Measurements from ENCODE around the gene BTRC.

Gene BTRC

GRCh38 chr10:101354328-101355071, 535 bp downstream of the BTRC start:
- Histone ChIP-seq H3K4me1 (ENCODE audit: low read depth, poor library complexity, severe bottlenecking) (peaks cover 18% of the 10 kb centered on the region), H2AFZ (ENCODE audit: low read depth) (peak overlapping the region; percentile 77; the same call in 1 of the 2 replicates), H4K20me1 (ENCODE audit: insufficient read depth) (no peaks in the 10 kb centered on the region), H3K27me3 (ENCODE audit: insufficient read depth, low read depth) (no peaks in the 10 kb centered on the region), H3K79me2 (ENCODE audit: insufficient read depth, low read depth) (peaks cover 7% of the 10 kb centered on the region; the same call in 1 of the 2 replicates), H3K9ac (peak overlapping the region; percentile 64; the same call in 1 of the 2 replicates), H3K4me3 (IDR thresholded peaks at IDR 0.05; ENCODE audit: insufficient read depth, low read depth, low read length) (no peak overlapping the region), H3K4me2 (peak overlapping the region; percentile 85), H3K27ac (peak overlapping the region; percentile 34), H3K36me3 (ENCODE audit: insufficient read depth) (no peaks in the 10 kb centered on the region)
- TF ChIP-seq CTCF (conservative IDR thresholded peaks at IDR 0.05; ENCODE audit: low read depth, low read length) = no peak

GRCh38 chr10:101355072-101355706, 1.2 kb downstream of the BTRC start:
- Histone ChIP-seq H3K36me3 (ENCODE audit: insufficient read depth) (no peaks in the 10 kb centered on the region), H3K9ac (peak overlapping the region; percentile 64; the same call in 1 of the 2 replicates), H3K4me1 (ENCODE audit: low read depth, poor library complexity, severe bottlenecking) (peaks cover 18% of the 10 kb centered on the region), H4K20me1 (ENCODE audit: insufficient read depth) (no peaks in the 10 kb centered on the region), H3K27me3 (ENCODE audit: insufficient read depth, low read depth) (no peaks in the 10 kb centered on the region), H3K4me3 (IDR thresholded peaks at IDR 0.05; ENCODE audit: insufficient read depth, low read depth, low read length) (no peak overlapping the region), H3K79me2 (ENCODE audit: insufficient read depth, low read depth) (peaks cover 7% of the 10 kb centered on the region; the same call in 1 of the 2 replicates), H2AFZ (ENCODE audit: low read depth) (no peak overlapping the region), H3K4me2 (peak overlapping the region; percentile 85), H3K27ac (no peak overlapping the region)
- TF ChIP-seq CTCF (conservative IDR thresholded peaks at IDR 0.05; ENCODE audit: low read depth, low read length) = no peak

GRCh38 chr10:101356132-101356531, 2.2 kb downstream of the BTRC start:
- TF ChIP-seq CTCF (conservative IDR thresholded peaks at IDR 0.05; ENCODE audit: low read depth, low read length) = no peak
- Histone ChIP-seq H2AFZ (ENCODE audit: low read depth) (no peak overlapping the region), H3K4me2 (no peak overlapping the region), H3K27ac (no peak overlapping the region), H4K20me1 (ENCODE audit: insufficient read depth) (no peaks in the 10 kb centered on the region), H3K4me1 (ENCODE audit: low read depth, poor library complexity, severe bottlenecking) (peaks cover 18% of the 10 kb centered on the region), H3K9ac (no peak overlapping the region), H3K79me2 (ENCODE audit: insufficient read depth, low read depth) (peaks cover 7% of the 10 kb centered on the region; the same call in 1 of the 2 replicates), H3K36me3 (ENCODE audit: insufficient read depth) (no peaks in the 10 kb centered on the region), H3K27me3 (ENCODE audit: insufficient read depth, low read depth) (no peaks in the 10 kb centered on the region), H3K4me3 (IDR thresholded peaks at IDR 0.05; ENCODE audit: insufficient read depth, low read depth, low read length) (no peak overlapping the region)

- H3K4me2 ChIP-seq = no peak overlapping the region
- H4K20me1 ChIP-seq (ENCODE audit: insufficient read depth) = no peaks in the 10 kb centered on the region
- peaks cover 7% of the 10 kb centered on the region; the same call in 1 of the 2 replicates for H3K79me2 ChIP-seq (ENCODE audit: insufficient read depth, low read depth)
- H2AFZ ChIP-seq (ENCODE audit: low read depth) = no peak overlapping the region
- peaks cover 18% of the 10 kb centered on the region for H3K4me1 ChIP-seq (ENCODE audit: low read depth, poor library complexity, severe bottlenecking)
- no peak overlapping the region for H3K27ac ChIP-seq
- no peaks in the 10 kb centered on the region for H3K27me3 ChIP-seq (ENCODE audit: insufficient read depth, low read depth)
- no peak overlapping the region for H3K4me3 ChIP-seq (IDR thresholded peaks at IDR 0.05; ENCODE audit: insufficient read depth, low read depth, low read length)
- TF ChIP-seq CTCF (conservative IDR thresholded peaks at IDR 0.05; ENCODE audit: low read depth, low read length) = no peak
- no peaks in the 10 kb centered on the region for H3K36me3 ChIP-seq (ENCODE audit: insufficient read depth)
- no peak overlapping the region for H3K9ac ChIP-seq
Measured at GRCh38 chr10:101357958-101358357, 4.0 kb downstream of the BTRC start.

Measured in KMS-11 (cell line).